Left ventricle myocardium inferior (tissue), 1 donor: ENCODE data around the gene FRYL. TPM values are rescaled to one million over a fixed set of nuclear protein-coding genes. Genes with fewer than 3 reads are reported as not detected.

Source experiments
- DNase-seq: peaks from one replicate; pipeline ENCODE4 v3.0.0-alpha.2; 2020
- H3K27ac ChIP-seq: fragments of 200-600 bp; replicated peaks from 2 replicates; pipeline ENCODE4 v1.8.0; 2021
- H3K27me3 ChIP-seq: fragments of 200-600 bp; 2 replicates; pipeline ENCODE4 v1.8.0; 2021; ENCODE audit warnings: low read depth
- H3K36me3 ChIP-seq: fragments of 200-600 bp; 2 replicates; pipeline ENCODE4 v1.8.0; 2021
- H3K4me1 ChIP-seq: fragments of 200-600 bp; 2 replicates; pipeline ENCODE4 v1.8.0; 2021
- H3K4me3 ChIP-seq: fragments of 200-600 bp; 2 replicates; pipeline ENCODE4 v1.8.0; 2021; ENCODE audit warnings: mild to moderate bottlenecking, moderate library complexity
- H3K9me3 ChIP-seq: fragments of 200-600 bp; replicated peaks from 2 replicates; pipeline ENCODE4 v1.8.0; 2021
- intact Hi-C: fragments of 100-400 bp; cut with micrococcal nuclease; formaldehyde crosslinking; loops from one replicate; pipeline ENCODE4 v1.11.0; 2022
- total RNA-seq: library from RNA; stranded (reverse); fragmentation: NEBNext Ultra II Directional; extraction: Animal tissue kit (Norgen Biotek cat#: 25700); gene quantifications from one replicate; pipeline ENCODE4 v1.2.1, GENCODE V29; 2021
- TF ChIP-seq, protein P1 (sequence below): fragments of 200-600 bp; IDR thresholded peaks from 2 replicates; pipeline ENCODE4 v1.8.0; 2021; ENCODE audit warnings: antibody characterized with exemption, mild to moderate bottlenecking, borderline replicate concordance
- donor health status: DM: no; HTN: yes; CAD: no; lungs with severe emphysema.

Gene FRYL
- total RNA-seq, 1 donor from 2014 or later: 33.2 TPM

DNA sequence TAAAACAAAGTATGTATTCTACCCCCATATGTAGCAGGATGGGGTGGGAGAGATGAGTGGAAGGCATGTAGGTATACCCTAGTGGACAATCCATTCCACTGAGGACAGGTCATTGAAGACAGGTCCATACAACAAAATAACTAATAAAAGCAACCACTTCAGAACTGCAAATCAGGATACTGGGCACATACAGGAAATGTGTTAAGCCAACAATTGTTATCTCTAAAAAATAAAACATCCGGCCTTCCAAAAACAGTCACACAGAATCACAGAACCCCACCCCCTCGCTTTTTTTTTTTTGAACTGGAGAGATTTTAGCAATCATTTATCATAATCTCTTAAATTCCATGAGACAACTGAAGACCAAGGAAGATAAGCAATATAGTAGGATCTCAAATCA, 112.9 kb downstream of the FRYL start:
- TF ChIP-seq, protein P1, sequence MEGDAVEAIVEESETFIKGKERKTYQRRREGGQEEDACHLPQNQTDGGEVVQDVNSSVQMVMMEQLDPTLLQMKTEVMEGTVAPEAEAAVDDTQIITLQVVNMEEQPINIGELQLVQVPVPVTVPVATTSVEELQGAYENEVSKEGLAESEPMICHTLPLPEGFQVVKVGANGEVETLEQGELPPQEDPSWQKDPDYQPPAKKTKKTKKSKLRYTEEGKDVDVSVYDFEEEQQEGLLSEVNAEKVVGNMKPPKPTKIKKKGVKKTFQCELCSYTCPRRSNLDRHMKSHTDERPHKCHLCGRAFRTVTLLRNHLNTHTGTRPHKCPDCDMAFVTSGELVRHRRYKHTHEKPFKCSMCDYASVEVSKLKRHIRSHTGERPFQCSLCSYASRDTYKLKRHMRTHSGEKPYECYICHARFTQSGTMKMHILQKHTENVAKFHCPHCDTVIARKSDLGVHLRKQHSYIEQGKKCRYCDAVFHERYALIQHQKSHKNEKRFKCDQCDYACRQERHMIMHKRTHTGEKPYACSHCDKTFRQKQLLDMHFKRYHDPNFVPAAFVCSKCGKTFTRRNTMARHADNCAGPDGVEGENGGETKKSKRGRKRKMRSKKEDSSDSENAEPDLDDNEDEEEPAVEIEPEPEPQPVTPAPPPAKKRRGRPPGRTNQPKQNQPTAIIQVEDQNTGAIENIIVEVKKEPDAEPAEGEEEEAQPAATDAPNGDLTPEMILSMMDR: no peak
- no peaks in the 10 kb centered on the region for H3K27me3 ChIP-seq
- peaks cover 6% of the 10 kb centered on the region for H3K36me3 ChIP-seq
- DNase-seq: no peak
- H3K27ac ChIP-seq: peak overlapping the region; percentile 80
- no peak overlapping the region for H3K4me3 ChIP-seq
- peaks cover 54% of the 10 kb centered on the region for H3K4me1 ChIP-seq
- peaks cover 17% of the 10 kb centered on the region for H3K9me3 ChIP-seq
- intact Hi-C loops: no loop called here

GRCh38 chr4:48665555-48666186, 114.4 kb downstream of the FRYL start:
- Histone ChIP-seq H3K27ac (peak overlapping the region; percentile 41), H3K27me3 (no peaks in the 10 kb centered on the region), H3K4me1 (peaks cover 54% of the 10 kb centered on the region), H3K36me3 (peaks cover 3% of the 10 kb centered on the region), H3K4me3 (no peak overlapping the region), H3K9me3 (peaks cover 15% of the 10 kb centered on the region)
- DNase-seq: no peak
- intact Hi-C loops: no loop called here
- TF ChIP-seq, protein P1: no peak

GRCh38 chr4:48664938-48665337, 115.1 kb downstream of the FRYL start:
- Histone ChIP-seq H3K36me3 (no peaks in the 10 kb centered on the region), H3K27ac (peak overlapping the region; percentile 41), H3K4me3 (no peak overlapping the region), H3K27me3 (no peaks in the 10 kb centered on the region), H3K4me1 (peaks cover 54% of the 10 kb centered on the region), H3K9me3 (peaks cover 13% of the 10 kb centered on the region)
- DNase-seq: no peak
- TF ChIP-seq, protein P1: no peak
- intact Hi-C loops: no loop called here

DNA sequence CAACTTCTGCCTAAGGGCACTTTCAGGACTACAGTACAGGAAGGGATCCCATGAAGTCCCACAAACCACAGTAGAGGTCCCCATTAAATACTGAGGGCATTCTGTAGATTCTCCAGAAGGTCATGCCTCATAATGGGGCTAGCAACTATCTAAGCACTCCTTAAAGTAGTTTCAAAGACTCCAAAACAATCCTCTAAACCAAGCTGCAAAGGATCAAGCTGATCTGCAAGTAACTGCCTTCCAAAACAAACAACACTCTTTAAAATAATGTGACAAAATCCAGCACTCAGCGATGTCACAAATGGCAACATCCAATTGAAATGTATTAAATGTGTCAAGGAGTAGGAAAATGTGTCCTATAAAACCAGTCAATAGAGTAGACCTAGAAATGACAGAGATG, 118.7 kb downstream of the FRYL start:
- no peak overlapping the region for H3K4me3 ChIP-seq
- no peak overlapping the region for H3K27ac ChIP-seq
- no peaks in the 10 kb centered on the region for H3K27me3 ChIP-seq
- peaks cover 13% of the 10 kb centered on the region for H3K9me3 ChIP-seq
- H3K36me3 ChIP-seq: no peaks in the 10 kb centered on the region
- no peak for DNase-seq
- peaks cover 26% of the 10 kb centered on the region for H3K4me1 ChIP-seq
- intact Hi-C loops: no loop called here
- TF ChIP-seq, protein P1: no peak

GRCh38 chr4:48660347-48660746, 119.7 kb downstream of the FRYL start:
- TF ChIP-seq, protein P1: no peak
- intact Hi-C loops: no loop called here
- Histone ChIP-seq H3K36me3 (no peaks in the 10 kb centered on the region), H3K4me3 (no peak overlapping the region), H3K4me1 (peaks cover 18% of the 10 kb centered on the region), H3K27me3 (no peaks in the 10 kb centered on the region), H3K27ac (no peak overlapping the region), H3K9me3 (peaks cover 13% of the 10 kb centered on the region)
- DNase-seq: no peak
